Testis (tissue), 2 donors: Measurements from ENCODE around the gene RAMP3.

Experiments used
- POLR2A ChIP-seq: fragments of 450-650 bp; IDR thresholded peaks from one replicate; pipeline ENCODE4 v1.6.1; 2017; ENCODE audit warnings: antibody characterized with exemption, mild to moderate bottlenecking, moderate library complexity
- TF ChIP-seq, protein P1 (sequence below), 3 experiments: fragments of 450-650 bp in 2 of 3; fragments of 200-600 bp in 1 of 3; sonication (generic) in 1 of 3; IDR thresholded peaks; one replicate each; pipeline ENCODE4 v1.5.1; 2016 to 2019; ENCODE audit warnings: antibody characterized with exemption in 3 of 3, mild to moderate bottlenecking in 2 of 3, moderate library complexity in 1 of 3

DNA sequence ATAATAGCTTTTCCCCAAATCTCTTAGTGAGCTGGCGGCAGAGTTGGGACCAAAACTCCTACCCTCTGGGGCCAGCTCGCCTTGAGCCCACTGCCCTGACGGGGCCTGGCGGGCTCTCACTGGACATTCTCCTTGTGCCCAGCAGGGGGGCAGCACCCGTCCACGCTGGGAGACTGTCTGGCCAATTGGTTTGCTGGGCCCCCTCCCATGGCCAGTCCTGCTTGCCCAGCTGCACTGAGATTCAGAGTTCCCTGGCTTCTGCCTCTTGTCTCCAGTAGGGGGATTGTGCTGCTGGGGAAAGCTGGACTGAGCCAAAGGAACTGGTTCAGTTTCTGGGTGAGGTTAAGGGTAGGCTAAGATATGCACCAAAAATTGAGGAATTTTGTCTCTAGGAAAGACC lies 59.8 kb downstream of the RAMP3 start:
- TF ChIP-seq, protein P1, sequence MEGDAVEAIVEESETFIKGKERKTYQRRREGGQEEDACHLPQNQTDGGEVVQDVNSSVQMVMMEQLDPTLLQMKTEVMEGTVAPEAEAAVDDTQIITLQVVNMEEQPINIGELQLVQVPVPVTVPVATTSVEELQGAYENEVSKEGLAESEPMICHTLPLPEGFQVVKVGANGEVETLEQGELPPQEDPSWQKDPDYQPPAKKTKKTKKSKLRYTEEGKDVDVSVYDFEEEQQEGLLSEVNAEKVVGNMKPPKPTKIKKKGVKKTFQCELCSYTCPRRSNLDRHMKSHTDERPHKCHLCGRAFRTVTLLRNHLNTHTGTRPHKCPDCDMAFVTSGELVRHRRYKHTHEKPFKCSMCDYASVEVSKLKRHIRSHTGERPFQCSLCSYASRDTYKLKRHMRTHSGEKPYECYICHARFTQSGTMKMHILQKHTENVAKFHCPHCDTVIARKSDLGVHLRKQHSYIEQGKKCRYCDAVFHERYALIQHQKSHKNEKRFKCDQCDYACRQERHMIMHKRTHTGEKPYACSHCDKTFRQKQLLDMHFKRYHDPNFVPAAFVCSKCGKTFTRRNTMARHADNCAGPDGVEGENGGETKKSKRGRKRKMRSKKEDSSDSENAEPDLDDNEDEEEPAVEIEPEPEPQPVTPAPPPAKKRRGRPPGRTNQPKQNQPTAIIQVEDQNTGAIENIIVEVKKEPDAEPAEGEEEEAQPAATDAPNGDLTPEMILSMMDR (IDR thresholded peaks at IDR 0.05): no peak
- TF ChIP-seq POLR2A: no peak
